HPDE6-E6E7 (cell line): ENCODE measurements around the gene ATP6V0D1.

Experiments
- DNase-seq: peaks from one replicate; pipeline ENCODE4 v3.0.0; 2011; ENCODE audit warnings: missing footprints; ENCODE audit errors: extremely low spot score

ATP6V0D1 gene

DNA sequence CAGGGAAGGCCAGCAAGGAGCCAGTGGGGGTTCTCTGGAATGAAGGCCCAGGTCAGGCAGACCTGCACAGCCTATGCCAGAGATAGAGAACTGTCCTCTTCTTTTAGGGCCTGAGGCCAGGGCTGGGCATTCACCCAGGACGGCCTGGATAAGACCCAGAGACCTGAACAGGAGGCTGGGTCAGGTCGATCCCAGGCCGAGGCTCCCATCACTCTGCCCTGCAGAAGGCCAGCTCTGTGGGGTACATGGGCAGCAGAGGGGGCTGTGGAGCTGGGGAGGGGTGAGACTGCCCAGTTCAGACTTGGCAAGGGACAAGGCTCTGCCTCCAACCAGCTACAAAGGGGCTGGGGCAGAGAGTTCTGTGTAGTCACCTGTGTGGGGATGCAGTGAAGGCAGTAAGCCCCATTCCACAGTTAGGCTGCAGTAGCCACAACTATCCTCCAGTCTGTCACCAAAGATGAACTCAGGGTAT lies 35.5 kb downstream of the ATP6V0D1 start:
- DNase-seq = no peak

GRCh38 chr16:67445126-67445426 lies 35.9 kb downstream of the ATP6V0D1 start:
- DNase-seq = no peak

- no peak for DNase-seq
These were observed 36.5 kb downstream of the ATP6V0D1 start for GRCh38 chr16:67444259-67445125.

GRCh38 chr16:67443265-67443664 lies 37.7 kb downstream of the ATP6V0D1 start:
- no peak for DNase-seq

- no peak for DNase-seq
These were observed 38.2 kb downstream of the ATP6V0D1 start for GRCh38 chr16:67442581-67443255.

DNA sequence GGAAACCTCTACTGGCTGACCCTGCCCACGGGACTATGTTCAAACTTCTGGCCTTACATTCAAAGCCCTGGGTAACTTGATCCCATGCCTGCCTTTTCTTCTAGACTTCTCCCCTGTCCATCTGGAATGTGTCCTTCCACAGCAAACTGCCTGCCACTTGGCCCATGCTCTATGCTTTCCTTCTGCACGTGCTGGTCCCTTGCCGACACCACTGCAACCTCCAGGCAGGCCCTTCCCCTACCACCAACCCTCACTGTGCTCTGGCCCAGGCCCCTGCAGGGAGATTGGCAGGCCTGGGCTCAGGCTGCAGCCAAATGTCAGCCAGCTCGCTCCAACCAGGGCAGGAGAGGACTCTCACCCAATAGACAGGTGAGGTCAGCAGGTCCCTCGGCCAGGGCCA lies 39.0 kb downstream of the ATP6V0D1 start:
- no peak for DNase-seq

- no peak for DNase-seq
These were observed 39.6 kb downstream of the ATP6V0D1 start for GRCh38 chr16:67441271-67441753.

DNA sequence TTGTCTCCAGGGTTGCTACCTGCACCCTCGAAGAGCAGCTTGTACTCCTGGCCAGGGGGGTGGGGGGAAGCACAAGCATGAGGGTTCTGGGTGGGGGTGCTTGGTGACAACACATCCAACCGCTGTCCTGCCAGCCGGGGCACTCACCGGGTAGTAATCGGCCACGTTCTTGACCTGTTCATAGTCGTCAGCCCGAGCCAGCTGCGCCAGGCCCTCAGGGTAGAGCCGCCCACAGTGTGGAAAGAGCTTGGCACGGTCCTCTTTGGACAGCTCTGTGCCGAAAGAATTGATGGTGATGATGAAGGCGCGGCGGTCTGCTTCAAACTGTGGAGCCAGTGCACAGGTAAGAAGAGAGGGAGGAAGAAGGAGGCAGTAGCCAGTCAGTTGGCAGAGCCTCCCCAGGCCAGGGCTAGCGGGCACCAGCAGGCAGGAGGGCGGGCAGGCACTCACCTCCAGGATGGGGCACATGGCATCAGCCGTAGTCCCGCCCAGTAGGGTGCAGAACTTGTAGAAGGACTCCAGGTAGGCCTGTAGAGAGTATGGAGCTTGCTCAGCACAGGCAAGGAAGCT lies 42.0 kb downstream of the ATP6V0D1 start:
- no peak for DNase-seq

DNA sequence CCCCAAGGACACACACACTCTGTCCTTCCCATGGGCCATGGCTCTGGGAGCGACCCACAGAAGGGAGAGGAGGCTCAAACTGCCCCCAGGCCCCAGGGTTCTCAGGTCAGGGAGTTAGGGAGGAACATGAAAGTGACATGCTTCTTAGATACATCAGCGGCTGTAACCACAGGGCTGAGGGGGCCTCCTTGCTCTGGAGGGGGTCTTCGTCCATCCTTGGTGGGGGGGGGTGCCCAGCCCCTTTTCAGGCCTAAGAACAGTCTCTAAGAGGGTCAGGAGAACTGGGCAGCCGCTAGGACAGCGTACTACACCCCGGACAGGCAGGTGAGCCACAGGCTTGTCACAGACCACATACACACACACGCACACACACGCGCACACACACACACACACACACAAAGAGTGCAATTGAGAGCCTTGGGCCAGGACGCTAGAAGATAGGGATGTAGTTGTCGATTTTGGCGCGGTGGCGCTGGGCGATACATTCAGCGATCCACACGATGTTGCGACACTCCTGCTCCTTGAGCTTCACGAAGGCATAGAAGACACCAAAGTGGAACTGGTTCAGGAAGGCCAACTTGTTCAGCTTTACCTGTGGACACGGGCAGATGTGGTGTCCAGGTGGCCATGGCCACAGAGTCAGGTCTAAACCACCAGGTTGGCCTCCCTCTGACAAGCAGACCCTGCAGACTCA lies 42.7 kb downstream of the ATP6V0D1 start:
- DNase-seq = no peak

DNA sequence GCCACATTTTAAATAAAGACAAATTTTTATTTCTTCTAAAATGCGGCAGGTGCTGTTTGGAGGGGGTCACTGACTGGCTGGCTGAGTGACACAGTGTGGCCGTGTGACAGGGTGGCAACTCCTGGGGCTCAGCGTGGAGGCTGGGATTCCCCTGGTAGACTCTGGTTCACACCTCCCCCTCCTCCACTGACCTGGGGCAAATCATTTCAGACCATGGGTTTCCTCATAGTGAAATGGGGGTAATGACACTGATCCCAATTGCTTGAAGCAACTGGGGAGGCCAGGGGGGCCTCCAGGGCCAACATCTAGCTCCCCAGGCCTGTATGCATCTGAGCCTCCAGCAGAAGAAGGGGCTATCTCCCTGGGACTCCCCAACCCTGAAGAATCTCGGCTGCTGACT lies 43.4 kb downstream of the ATP6V0D1 start:
- no peak for DNase-seq

- no peak for DNase-seq
These were observed 44.2 kb downstream of the ATP6V0D1 start for GRCh38 chr16:67436640-67437193.

DNA sequence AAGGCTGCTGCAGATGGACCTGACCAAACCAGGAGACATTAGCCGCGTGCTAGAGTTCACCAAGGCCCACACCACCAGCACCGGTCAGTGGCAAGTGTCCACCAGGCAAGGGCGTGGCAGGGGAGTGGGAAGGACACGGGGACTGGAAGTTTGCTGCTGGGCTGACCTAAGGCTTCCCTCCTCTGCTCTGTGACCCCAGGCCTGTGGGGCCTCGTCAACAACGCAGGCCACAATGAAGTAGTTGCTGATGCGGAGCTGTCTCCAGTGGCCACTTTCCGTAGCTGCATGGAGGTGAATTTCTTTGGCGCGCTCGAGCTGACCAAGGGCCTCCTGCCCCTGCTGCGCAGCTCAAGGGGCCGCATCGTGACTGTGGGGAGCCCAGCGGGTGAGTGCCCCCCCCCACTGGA lies 45.2 kb downstream of the ATP6V0D1 start:
- DNase-seq = no peak

DNA sequence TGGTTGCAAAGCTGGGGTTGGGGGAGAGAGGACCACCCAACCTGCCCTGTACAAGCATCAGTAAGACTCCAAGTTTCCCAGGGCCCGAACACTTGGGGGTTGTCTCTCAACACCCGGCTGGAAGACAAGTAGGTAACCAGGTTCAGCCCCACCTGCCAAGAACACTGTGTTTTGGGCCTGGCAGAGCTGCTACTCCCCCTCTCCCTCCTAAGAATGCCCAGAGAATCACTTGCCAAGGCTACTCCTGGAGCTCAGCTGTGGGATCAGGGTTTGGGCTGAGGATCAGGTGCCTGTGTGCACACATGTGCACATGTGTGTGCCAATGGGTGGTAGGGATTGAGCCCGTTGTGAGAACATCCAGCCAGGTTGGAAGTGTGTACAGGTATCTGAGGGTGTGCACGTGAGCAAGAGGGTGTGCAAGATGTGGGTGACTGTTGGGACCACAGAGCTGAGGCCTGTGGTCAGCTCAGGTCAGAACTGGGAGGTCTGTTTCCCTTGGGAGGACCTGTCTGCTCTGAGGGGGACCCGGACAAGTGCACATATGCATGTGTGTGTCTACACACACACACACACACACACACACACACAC lies 47.7 kb downstream of the ATP6V0D1 start:
- DNase-seq = no peak

DNA sequence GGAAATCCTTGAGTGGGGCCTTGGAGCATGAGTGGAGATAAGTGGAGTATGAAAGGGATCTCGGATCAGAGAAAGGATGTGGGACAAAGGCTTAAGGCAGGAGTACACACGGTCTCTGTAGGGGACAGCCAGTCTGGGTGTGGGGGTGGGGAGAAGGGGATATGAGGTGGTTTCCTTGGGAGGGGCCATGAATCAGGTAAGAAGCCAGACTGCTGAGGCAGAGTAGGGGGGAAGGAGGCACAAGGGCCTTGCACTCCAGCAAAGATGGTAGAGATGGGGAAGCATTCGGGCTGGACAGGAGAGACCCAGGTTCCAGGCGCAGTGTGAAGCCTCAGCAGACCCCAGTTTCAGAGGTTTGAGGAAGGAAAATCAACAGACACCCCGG lies 48.5 kb downstream of the ATP6V0D1 start:
- DNase-seq = no peak

GRCh38 chr16:67431775-67432505 lies 49.0 kb downstream of the ATP6V0D1 start:
- no peak for DNase-seq

- peak; percentile 73 for DNase-seq
These were observed 49.8 kb downstream of the ATP6V0D1 start, which contains the start of gene HSD11B2 for GRCh38 chr16:67430977-67431774. Gene HSD11B2, plus strand, starts transcription at chr16:67431121. Its CDS starts 128 bp downstream, at chr16:67431249.

GRCh38 chr16:67430504-67430976 lies 50.4 kb downstream of the ATP6V0D1 start:
- DNase-seq = peak; percentile 48

- no peak for DNase-seq
These were observed 51.0 kb downstream of the ATP6V0D1 start for GRCh38 chr16:67429799-67430503.
